ENCODE results near the gene LPP.

- no peak for TF ChIP-seq TAF1 (IDR thresholded peaks at IDR 0.05; ENCODE audit: borderline replicate concordance, insufficient read depth, low read length)
- no peak for TF ChIP-seq POLR2AphosphoS5 (IDR thresholded peaks at IDR 0.05; ENCODE audit: low read depth, low read length)
Observed at GRCh38 chr3:188394623-188395022, 240.7 kb downstream of the LPP start.
